Choroid plexus epithelial cell (primary cell): ENCODE data around the gene GABRR2.
A peak's percentile ranks its signal among the peaks of the same experiment; 100 is the strongest.

ENCODE experiments used
- DNase-seq: peaks from one replicate; pipeline ENCODE4 v3.0.0-alpha.2; 2010; ENCODE audit warnings: low read depth
- H3K4me3 ChIP-seq: 2 replicates; pipeline ENCODE4 v1.5.1; 2011; ENCODE audit warnings: low read depth, mild to moderate bottlenecking, control low read depth, low read length, moderate library complexity
- TF ChIP-seq, protein P1 (sequence below): conservative IDR thresholded peaks from 2 replicates; pipeline ENCODE4 v1.5.1; 2011; ENCODE audit warnings: low read depth, mild to moderate bottlenecking, control low read depth, inconsistent platforms, low read length, moderate library complexity

Gene GABRR2

DNA sequence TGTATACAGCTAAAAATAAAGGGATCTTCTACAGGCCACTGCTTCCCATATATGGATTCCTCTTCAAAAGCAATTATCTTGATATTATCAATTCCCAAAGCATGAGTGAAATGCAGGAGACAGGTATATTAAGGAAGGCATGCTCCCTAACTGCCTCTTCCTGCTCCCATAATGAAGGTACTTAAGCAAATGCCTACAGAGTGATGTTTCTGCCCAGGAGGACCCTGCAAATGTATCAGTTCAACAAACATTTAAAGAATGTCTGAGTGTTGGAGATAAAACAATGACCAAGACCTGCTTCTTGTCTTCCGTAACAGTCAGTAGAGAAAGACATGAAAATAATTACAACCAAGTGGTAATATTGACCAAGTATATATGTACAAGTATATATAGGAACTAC is 33.3 kb upstream of the GABRR2 start:
- TF ChIP-seq, protein P1, sequence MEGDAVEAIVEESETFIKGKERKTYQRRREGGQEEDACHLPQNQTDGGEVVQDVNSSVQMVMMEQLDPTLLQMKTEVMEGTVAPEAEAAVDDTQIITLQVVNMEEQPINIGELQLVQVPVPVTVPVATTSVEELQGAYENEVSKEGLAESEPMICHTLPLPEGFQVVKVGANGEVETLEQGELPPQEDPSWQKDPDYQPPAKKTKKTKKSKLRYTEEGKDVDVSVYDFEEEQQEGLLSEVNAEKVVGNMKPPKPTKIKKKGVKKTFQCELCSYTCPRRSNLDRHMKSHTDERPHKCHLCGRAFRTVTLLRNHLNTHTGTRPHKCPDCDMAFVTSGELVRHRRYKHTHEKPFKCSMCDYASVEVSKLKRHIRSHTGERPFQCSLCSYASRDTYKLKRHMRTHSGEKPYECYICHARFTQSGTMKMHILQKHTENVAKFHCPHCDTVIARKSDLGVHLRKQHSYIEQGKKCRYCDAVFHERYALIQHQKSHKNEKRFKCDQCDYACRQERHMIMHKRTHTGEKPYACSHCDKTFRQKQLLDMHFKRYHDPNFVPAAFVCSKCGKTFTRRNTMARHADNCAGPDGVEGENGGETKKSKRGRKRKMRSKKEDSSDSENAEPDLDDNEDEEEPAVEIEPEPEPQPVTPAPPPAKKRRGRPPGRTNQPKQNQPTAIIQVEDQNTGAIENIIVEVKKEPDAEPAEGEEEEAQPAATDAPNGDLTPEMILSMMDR: no peak
- peak; percentile 38 for DNase-seq
- H3K4me3 ChIP-seq: no peak overlapping the region

GRCh38 chr6:89347825-89348224 is 32.7 kb upstream of the GABRR2 start:
- TF ChIP-seq, protein P1: no peak
- DNase-seq: peak; percentile 72
- no peak overlapping the region for H3K4me3 ChIP-seq

- DNase-seq: peak; percentile 19
- TF ChIP-seq, protein P1: no peak
- H3K4me3 ChIP-seq: no peak overlapping the region
Measured at GRCh38 chr6:89346433-89346832, 31.3 kb upstream of the GABRR2 start.

DNA sequence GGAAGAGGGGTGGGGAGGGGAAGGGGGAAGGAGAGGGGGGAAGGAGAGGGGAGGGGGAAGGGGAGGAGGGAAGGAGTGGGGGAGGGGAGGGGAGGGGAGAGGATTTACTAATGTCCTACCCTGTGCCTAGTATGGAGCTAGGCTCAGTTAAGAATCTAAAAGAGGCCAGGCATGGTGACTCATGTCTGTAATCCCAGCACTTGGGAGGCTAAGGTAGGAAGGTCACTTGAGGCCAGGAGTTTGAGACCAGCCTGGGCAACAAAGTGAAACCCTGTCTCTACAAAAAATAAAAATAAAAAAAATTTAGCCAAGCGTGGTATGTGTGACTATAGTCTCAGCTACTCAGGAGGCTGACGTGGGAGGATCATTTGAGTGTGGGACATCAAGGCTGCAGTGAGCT is 24.5 kb upstream of the GABRR2 start:
- DNase-seq: no peak
- no peak overlapping the region for H3K4me3 ChIP-seq
- TF ChIP-seq, protein P1: no peak

DNA sequence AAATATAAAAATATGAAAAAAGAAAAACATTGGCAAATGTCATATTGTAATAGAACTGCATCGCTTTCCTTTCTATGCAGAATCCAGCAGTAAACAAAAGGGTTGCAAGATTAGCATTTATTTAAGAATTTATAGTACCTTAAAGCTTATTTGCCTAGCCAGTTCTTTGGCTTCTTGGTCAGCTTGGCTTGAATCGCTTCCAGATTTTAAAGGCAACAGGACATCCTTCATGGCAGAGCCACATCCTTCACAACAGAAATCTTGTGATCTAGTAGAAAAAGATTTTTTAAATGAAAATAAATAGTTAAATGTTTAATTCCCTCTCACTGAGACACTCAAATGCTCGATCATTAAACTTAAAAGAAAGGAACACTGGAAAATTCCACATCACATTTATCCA is 20.1 kb upstream of the GABRR2 start:
- H3K4me3 ChIP-seq: no peak overlapping the region
- no peak for DNase-seq
- TF ChIP-seq, protein P1: no peak

GRCh38 chr6:89330910-89331309 is 15.8 kb upstream of the GABRR2 start:
- H3K4me3 ChIP-seq: no peak overlapping the region
- TF ChIP-seq, protein P1: no peak
- no peak for DNase-seq

DNA sequence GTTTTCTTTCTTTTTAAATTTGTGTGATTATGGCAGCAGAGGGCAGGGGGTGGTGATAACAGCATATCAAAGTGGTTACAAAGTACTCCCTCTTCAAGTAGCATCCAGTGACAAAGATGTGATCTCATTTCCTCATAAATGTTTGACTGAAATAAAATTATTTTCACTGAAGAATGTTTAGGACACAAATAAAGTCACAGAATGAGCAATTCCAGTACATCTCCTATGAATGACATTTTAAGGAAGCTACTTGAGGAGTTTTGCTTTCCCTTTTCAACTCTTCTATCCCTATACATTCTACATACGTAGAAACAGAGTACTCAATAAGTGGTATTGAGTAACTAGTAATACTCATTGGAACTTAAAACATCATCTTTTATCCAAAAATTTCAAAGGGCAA is 13.9 kb upstream of the GABRR2 start:
- DNase-seq: no peak
- TF ChIP-seq, protein P1: no peak
- H3K4me3 ChIP-seq: no peak overlapping the region
